Calu3 (cell line): Measurements from ENCODE around the gene MLIP. TPM values are rescaled to one million over a fixed set of nuclear protein-coding genes. Genes with fewer than 3 reads are reported as not detected.

ENCODE experiments used
- BruUV-seq: library from RNA; stranded (reverse); fragments of 400-500 nt; replicated peaks from 2 replicates; lab custom pipeline; 2021; lab: Mats Ljungman, UMichigan
- CTCF ChIA-PET: fragments of 300-600 bp; sonication (Branson Sonifier 250); formaldehyde crosslinking; loops from one replicate; lab custom pipeline; 2022; ENCODE audit warnings: antibody characterized with exemption; lab: Charles Lee
- DNase-seq: peaks from one replicate; pipeline ENCODE4 v3.0.0; 2022
- H3K27ac Mint-ChIP-seq: one replicate; pipeline ENCODE4 v1.8.0; 2022; ENCODE audit warnings: mixed read lengths; ENCODE audit not compliant: unreplicated experiment
- H3K27me3 Mint-ChIP-seq: one replicate; pipeline ENCODE4 v1.8.0; 2022; ENCODE audit warnings: mixed read lengths; ENCODE audit not compliant: unreplicated experiment
- H3K36me3 Mint-ChIP-seq: one replicate; pipeline ENCODE4 v1.8.0; 2022; ENCODE audit warnings: mild to moderate bottlenecking, moderate library complexity, mixed read lengths; ENCODE audit not compliant: insufficient read depth, unreplicated experiment
- H3K4me1 Mint-ChIP-seq: one replicate; pipeline ENCODE4 v1.8.0; 2022; ENCODE audit warnings: mild to moderate bottlenecking, low read depth, mixed read lengths; ENCODE audit not compliant: unreplicated experiment
- H3K4me3 Mint-ChIP-seq: one replicate; pipeline ENCODE4 v1.8.0; 2022; ENCODE audit warnings: mild to moderate bottlenecking, low read depth, moderate library complexity, mixed read lengths; ENCODE audit not compliant: unreplicated experiment
- H3K9me3 Mint-ChIP-seq: one replicate; pipeline ENCODE4 v1.8.0; 2022; ENCODE audit warnings: low read depth, mixed read lengths; ENCODE audit not compliant: unreplicated experiment
- intact Hi-C: fragments of 100-400 bp; cut with micrococcal nuclease; formaldehyde crosslinking; loops from one replicate; pipeline ENCODE4 v1.10.0; 2022; ENCODE audit not compliant: unreplicated experiment
- total RNA-seq: library from RNA; stranded (reverse); gene quantifications from 2 replicates; pipeline ENCODE4 v1.2.3, GENCODE V29; 2022
- TF ChIP-seq, protein P1 (sequence below): fragments of 200-600 bp; IDR thresholded peaks from one replicate; pipeline ENCODE4 v1.8.0; 2022; ENCODE audit warnings: antibody characterized with exemption; ENCODE audit not compliant: unreplicated experiment

The MLIP gene
- total RNA-seq, 1 experiment from 2014 or later, result 1.4 TPM

DNA sequence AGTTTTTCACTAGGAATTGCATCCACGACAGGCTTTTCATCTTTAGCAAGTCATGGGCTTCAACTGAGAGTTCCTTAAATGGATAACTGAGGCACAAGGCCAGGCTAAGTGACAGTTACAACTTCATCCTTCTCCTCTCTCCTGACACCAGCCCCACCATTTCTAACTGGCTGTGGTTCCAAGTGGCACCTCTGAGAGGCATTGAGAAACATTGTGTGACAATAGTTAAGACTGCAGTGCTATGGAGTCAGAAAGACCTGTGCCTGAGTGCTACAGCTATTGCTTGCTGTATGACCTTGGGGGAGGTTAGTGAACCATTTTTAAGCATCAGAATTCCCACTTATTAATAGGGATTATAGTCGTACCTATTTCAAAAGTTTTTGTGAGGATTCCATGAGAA lies 26.2 kb upstream of the MLIP start:
- Mint-ChIP-seq H3K4me3 (no peak overlapping the region), H3K27me3 (no peaks in the 10 kb centered on the region), H3K27ac (no peak overlapping the region), H3K36me3 (no peaks in the 10 kb centered on the region), H3K4me1 (no peaks in the 10 kb centered on the region), H3K9me3 (no peaks in the 10 kb centered on the region)
- intact Hi-C loops, result no loop called here
- CTCF ChIA-PET, result no interaction called here
- BruUV-seq, result no TSS peak
- no peak for DNase-seq
- TF ChIP-seq, protein P1, sequence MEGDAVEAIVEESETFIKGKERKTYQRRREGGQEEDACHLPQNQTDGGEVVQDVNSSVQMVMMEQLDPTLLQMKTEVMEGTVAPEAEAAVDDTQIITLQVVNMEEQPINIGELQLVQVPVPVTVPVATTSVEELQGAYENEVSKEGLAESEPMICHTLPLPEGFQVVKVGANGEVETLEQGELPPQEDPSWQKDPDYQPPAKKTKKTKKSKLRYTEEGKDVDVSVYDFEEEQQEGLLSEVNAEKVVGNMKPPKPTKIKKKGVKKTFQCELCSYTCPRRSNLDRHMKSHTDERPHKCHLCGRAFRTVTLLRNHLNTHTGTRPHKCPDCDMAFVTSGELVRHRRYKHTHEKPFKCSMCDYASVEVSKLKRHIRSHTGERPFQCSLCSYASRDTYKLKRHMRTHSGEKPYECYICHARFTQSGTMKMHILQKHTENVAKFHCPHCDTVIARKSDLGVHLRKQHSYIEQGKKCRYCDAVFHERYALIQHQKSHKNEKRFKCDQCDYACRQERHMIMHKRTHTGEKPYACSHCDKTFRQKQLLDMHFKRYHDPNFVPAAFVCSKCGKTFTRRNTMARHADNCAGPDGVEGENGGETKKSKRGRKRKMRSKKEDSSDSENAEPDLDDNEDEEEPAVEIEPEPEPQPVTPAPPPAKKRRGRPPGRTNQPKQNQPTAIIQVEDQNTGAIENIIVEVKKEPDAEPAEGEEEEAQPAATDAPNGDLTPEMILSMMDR, result no peak

DNA sequence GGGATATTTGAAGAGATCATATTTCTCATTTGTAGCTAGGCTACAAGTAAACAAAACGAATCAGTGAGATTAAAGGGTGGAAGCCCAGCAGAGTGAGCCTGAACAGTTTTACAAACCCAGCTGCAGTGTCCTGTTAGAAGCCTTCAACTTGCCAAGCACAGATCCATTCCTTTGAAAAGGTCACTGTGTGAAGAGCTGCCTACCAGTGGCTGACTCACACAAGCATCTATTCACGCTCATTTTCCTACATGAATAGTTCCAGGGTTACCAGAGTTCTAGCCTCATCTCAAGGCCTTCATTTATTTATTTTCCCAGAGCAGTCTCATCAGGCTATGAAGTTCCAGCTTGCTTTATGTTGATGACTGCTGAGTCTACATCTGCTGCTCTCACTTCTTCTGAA lies 25.7 kb upstream of the MLIP start:
- no peak for DNase-seq
- intact Hi-C loops, result no loop called here
- CTCF ChIA-PET, result no interaction called here
- H3K4me3 Mint-ChIP-seq, result no peak overlapping the region
- TF ChIP-seq, protein P1, result no peak
- no peaks in the 10 kb centered on the region for H3K4me1 Mint-ChIP-seq
- no peaks in the 10 kb centered on the region for H3K36me3 Mint-ChIP-seq
- no peaks in the 10 kb centered on the region for H3K9me3 Mint-ChIP-seq
- no TSS peak for BruUV-seq
- H3K27ac Mint-ChIP-seq, result no peak overlapping the region
- H3K27me3 Mint-ChIP-seq, result no peaks in the 10 kb centered on the region

DNA sequence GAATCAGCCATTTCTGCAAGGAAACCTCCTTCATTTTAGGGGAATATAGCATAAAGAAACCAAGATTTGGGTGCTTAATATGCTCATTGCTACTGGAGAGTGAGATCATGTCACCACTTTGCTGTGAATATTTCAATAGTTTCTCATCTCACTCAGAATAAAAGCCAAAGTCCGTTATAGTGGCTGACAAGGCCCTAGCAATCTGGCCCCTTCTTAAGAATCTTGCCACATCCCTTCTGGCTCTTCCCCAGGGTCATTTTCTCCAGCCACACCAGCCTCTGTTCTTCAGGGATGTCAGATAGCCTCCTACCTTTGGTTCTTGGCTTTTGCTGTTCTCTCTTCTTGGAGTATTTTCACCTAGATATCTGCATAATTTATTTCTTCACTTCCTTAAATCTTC lies 24.8 kb upstream of the MLIP start:
- intact Hi-C loops, result no loop called here
- BruUV-seq, result no TSS peak
- no peak for DNase-seq
- no peak overlapping the region for H3K27ac Mint-ChIP-seq
- no peaks in the 10 kb centered on the region for H3K9me3 Mint-ChIP-seq
- no peaks in the 10 kb centered on the region for H3K27me3 Mint-ChIP-seq
- TF ChIP-seq, protein P1, result no peak
- no peak overlapping the region for H3K4me3 Mint-ChIP-seq
- H3K36me3 Mint-ChIP-seq, result no peaks in the 10 kb centered on the region
- CTCF ChIA-PET, result no interaction called here
- H3K4me1 Mint-ChIP-seq, result no peaks in the 10 kb centered on the region

DNA sequence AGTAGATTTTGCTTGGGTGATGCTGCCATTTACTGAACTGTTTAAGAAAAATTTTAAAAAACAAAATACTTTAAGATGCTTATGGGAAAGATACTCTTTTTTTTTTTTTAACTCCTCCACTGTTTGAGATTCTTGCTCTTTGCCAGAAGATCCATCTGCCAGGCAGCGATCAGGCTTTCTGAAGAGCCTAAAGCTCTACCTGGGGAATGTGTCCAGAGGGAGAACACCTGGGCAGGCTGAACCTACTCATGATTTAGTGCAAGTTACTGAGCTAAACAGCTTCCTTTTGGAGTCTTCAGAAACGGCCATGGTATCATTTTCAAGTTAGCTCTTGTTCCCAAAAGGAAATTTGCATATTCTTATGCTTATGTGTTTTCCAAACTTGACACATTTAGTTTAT lies 23.5 kb upstream of the MLIP start:
- TF ChIP-seq, protein P1, result no peak
- H3K9me3 Mint-ChIP-seq, result no peaks in the 10 kb centered on the region
- H3K27ac Mint-ChIP-seq, result no peak overlapping the region
- H3K4me1 Mint-ChIP-seq, result no peaks in the 10 kb centered on the region
- no peak for DNase-seq
- no peaks in the 10 kb centered on the region for H3K27me3 Mint-ChIP-seq
- BruUV-seq, result no TSS peak
- H3K36me3 Mint-ChIP-seq, result no peaks in the 10 kb centered on the region
- intact Hi-C loops, result no loop called here
- no peak overlapping the region for H3K4me3 Mint-ChIP-seq
- CTCF ChIA-PET, result no interaction called here
